Measurements from ENCODE around the gene SMYD5. TPM values are rescaled to one million over a fixed set of nuclear protein-coding genes. Genes with fewer than 3 reads are reported as not detected.
A peak's percentile ranks its signal among the peaks of the same experiment; 100 is the strongest.
"Not testable (repeated sequence)": the region's sequence is repeated elsewhere in the genome, so short reads cannot be mapped to it uniquely, and the experiment has no call there.

The SMYD5 gene
- polyA plus RNA-seq, 6 donors from 2014 or later, result 4.9 to 29.2 (median 20.9) TPM

GRCh38 chr2:73259704-73260337, 45.8 kb downstream of the SMYD5 start:
- Mint-ChIP-seq H3K4me1 (peaks cover 0 to 3% (median 0%) of the 10 kb centered on the region in 3 donors), H3K36me3 (peaks cover 0 to 7% of the 10 kb centered on the region in 2 donors), H3K9me3 (no peaks in the 10 kb centered on the region), H3K4me3 (no peak overlapping the region), H3K27ac (peak overlapping the region in 1 of 6 donors; percentile 57), H3K27me3 (no peaks in the 10 kb centered on the region)
- DNase-seq (no peak), ATAC-seq (ENCODE audit: low read depth in 2 of 2) (no peak)

- ATAC-seq (ENCODE audit: low read depth in 2 of 2) (no peak), DNase-seq (no peak)
- no peaks in the 10 kb centered on the region for H3K9me3 Mint-ChIP-seq
- no peaks in the 10 kb centered on the region for H3K27me3 Mint-ChIP-seq
- H3K4me3 Mint-ChIP-seq, result no peak overlapping the region
- H3K36me3 Mint-ChIP-seq, result peaks cover 0 to 7% of the 10 kb centered on the region in 2 donors
- H3K4me1 Mint-ChIP-seq, result peaks cover 0 to 3% (median 0%) of the 10 kb centered on the region in 3 donors
- peak overlapping the region in 2 of 6 donors; percentile 80 to 89 for H3K27ac Mint-ChIP-seq
These were observed 46.4 kb downstream of the SMYD5 start for GRCh38 chr2:73260338-73260984.

- Mint-ChIP-seq H3K4me1 (peaks cover 0 to 5% (median 3%) of the 10 kb centered on the region in 3 donors), H3K36me3 (peaks cover 0 to 7% of the 10 kb centered on the region in 2 donors), H3K27ac (no peak overlapping the region), H3K27me3 (no peaks in the 10 kb centered on the region), H3K4me3 (no peak overlapping the region), H3K9me3 (no peaks in the 10 kb centered on the region)
- DNase-seq (no peak), ATAC-seq (ENCODE audit: low read depth in 2 of 2) (no peak)
These were observed 48.1 kb downstream of the SMYD5 start for GRCh38 chr2:73262108-73262651.

- not testable (repeated sequence) for H3K9me3 Mint-ChIP-seq; H3K4me3 Mint-ChIP-seq; ATAC-seq (ENCODE audit: low read depth in 2 of 2); H3K27ac Mint-ChIP-seq; DNase-seq; H3K4me1 Mint-ChIP-seq; H3K36me3 Mint-ChIP-seq; H3K27me3 Mint-ChIP-seq
These were observed 48.8 kb downstream of the SMYD5 start for GRCh38 chr2:73262691-73263429.

GRCh38 chr2:73263540-73264331, 49.7 kb downstream of the SMYD5 start:
- Mint-ChIP-seq H3K27me3 (no peaks in the 10 kb centered on the region), H3K4me1 (peaks cover 3 to 11% (median 8%) of the 10 kb centered on the region in 3 donors), H3K36me3 (peaks cover 0 to 16% of the 10 kb centered on the region in 2 donors), H3K9me3 (no peaks in the 10 kb centered on the region), H3K4me3 (no peak overlapping the region), H3K27ac (no peak overlapping the region)
- ATAC-seq (ENCODE audit: low read depth in 2 of 2), result no peak
- DNase-seq, result no peak

GRCh38 chr2:73264332-73264606, 50.2 kb downstream of the SMYD5 start:
- no peaks in the 10 kb centered on the region for H3K9me3 Mint-ChIP-seq
- H3K4me3 Mint-ChIP-seq, result no peak overlapping the region
- peaks cover 3 to 11% (median 8%) of the 10 kb centered on the region in 3 donors for H3K4me1 Mint-ChIP-seq
- H3K27me3 Mint-ChIP-seq, result no peaks in the 10 kb centered on the region
- DNase-seq, result no peak
- no peak for ATAC-seq (ENCODE audit: low read depth in 2 of 2)
- peaks cover 0 to 11% of the 10 kb centered on the region in 2 donors for H3K36me3 Mint-ChIP-seq
- no peak overlapping the region for H3K27ac Mint-ChIP-seq

GRCh38 chr2:73264783-73265182, 50.7 kb downstream of the SMYD5 start:
- Mint-ChIP-seq H3K36me3 (peaks cover 0 to 9% of the 10 kb centered on the region in 2 donors), H3K4me1 (peaks cover 0 to 12% (median 8%) of the 10 kb centered on the region in 3 donors), H3K27me3 (peaks cover 0 to 2% (median 0%) of the 10 kb centered on the region in 3 donors), H3K27ac (no peak overlapping the region), H3K9me3 (no peaks in the 10 kb centered on the region), H3K4me3 (peak overlapping the region in 1 of 8 donors; percentile 35)
- DNase-seq (no peak), ATAC-seq (ENCODE audit: low read depth in 2 of 2) (no peak)

GRCh38 chr2:73265298-73266060, 51.4 kb downstream of the SMYD5 start:
- Mint-ChIP-seq H3K27ac (peak overlapping the region in 1 of 6 donors; percentile 54), H3K4me1 (peaks cover 0 to 15% (median 15%) of the 10 kb centered on the region in 3 donors), H3K27me3 (peaks cover 0 to 5% (median 2%) of the 10 kb centered on the region in 3 donors), H3K36me3 (peaks cover 0 to 9% of the 10 kb centered on the region in 2 donors), H3K4me3 (peak overlapping the region in 1 of 8 donors; percentile 42), H3K9me3 (peaks cover 0 to 2% (median 0%) of the 10 kb centered on the region in 7 donors)
- ATAC-seq (ENCODE audit: low read depth in 2 of 2) (no peak), DNase-seq (no peak)

GRCh38 chr2:73266061-73266901, 52.2 kb downstream of the SMYD5 start:
- Mint-ChIP-seq H3K27ac (no peak overlapping the region), H3K4me1 (peaks cover 7 to 22% (median 22%) of the 10 kb centered on the region in 3 donors), H3K36me3 (peaks cover 0 to 16% of the 10 kb centered on the region in 2 donors), H3K27me3 (peaks cover 0 to 8% (median 5%) of the 10 kb centered on the region in 3 donors), H3K9me3 (peaks cover 0 to 2% (median 0%) of the 10 kb centered on the region in 7 donors), H3K4me3 (no peak overlapping the region)
- no peak for ATAC-seq (ENCODE audit: low read depth in 2 of 2)
- DNase-seq, result no peak

- no peak overlapping the region for H3K27ac Mint-ChIP-seq
- H3K4me3 Mint-ChIP-seq, result no peak overlapping the region
- DNase-seq (no peak), ATAC-seq (ENCODE audit: low read depth in 2 of 2) (no peak)
- H3K36me3 Mint-ChIP-seq, result peaks cover 0 to 16% of the 10 kb centered on the region in 2 donors
- peaks cover 0 to 8% (median 5%) of the 10 kb centered on the region in 3 donors for H3K27me3 Mint-ChIP-seq
- peaks cover 0 to 2% (median 0%) of the 10 kb centered on the region in 7 donors for H3K9me3 Mint-ChIP-seq
- H3K4me1 Mint-ChIP-seq, result peaks cover 8 to 22% (median 22%) of the 10 kb centered on the region in 3 donors
These were observed 53.0 kb downstream of the SMYD5 start for GRCh38 chr2:73267008-73267407.

- H3K36me3 Mint-ChIP-seq, result peaks cover 0 to 16% of the 10 kb centered on the region in 2 donors
- H3K4me1 Mint-ChIP-seq, result peaks cover 8 to 22% (median 22%) of the 10 kb centered on the region in 3 donors
These were observed 54.4 kb downstream of the SMYD5 start for GRCh38 chr2:73268366-73268829.

More at GRCh38 chr2:73268366-73268829, 54.4 kb downstream of the SMYD5 start:
- Mint-ChIP-seq H3K27ac (peak overlapping the region in 1 of 6 donors; percentile 37), H3K9me3 (peaks cover 0 to 2% (median 0%) of the 10 kb centered on the region in 7 donors), H3K4me3 (peak overlapping the region in 6 of 8 donors; percentile 20 to 68 (median 47)), H3K27me3 (peaks cover 0 to 8% (median 5%) of the 10 kb centered on the region in 3 donors)
- DNase-seq (no peak), ATAC-seq (ENCODE audit: low read depth in 2 of 2) (no peak)

Measured in naive B cell (primary cell).